HepG2 (cell line): ENCODE data around the gene ADAMTSL3. TPM values are rescaled to one million over a fixed set of nuclear protein-coding genes. Genes with fewer than 3 reads are reported as not detected.

Source experiments
- ATAC-seq: fragments of 200-7000 bp; cut with Tn5 transposase; 3 replicates; pipeline ENCODE4 v1.9.1; 2020; ENCODE audit warnings: mild to moderate bottlenecking, moderate library complexity
- BruUV-seq: library from RNA; stranded (reverse); fragments of 400-500 nt; replicated peaks from 2 replicates; lab custom pipeline; 2021; lab: Mats Ljungman, UMichigan
- CTCF ChIA-PET: fragments of 300-600 bp; formaldehyde crosslinking; extraction: SDS; loops from one replicate; lab custom pipeline; 2021; ENCODE audit warnings: low total read pairs, inconsistent platforms, low intra/inter-chr PET ratio; lab: Yijun Ruan, JAX
- POLR2A ChIA-PET: fragments of 350-600 bp; sonication (Branson Sonifier 250); formaldehyde crosslinking; loops from one replicate; lab custom pipeline; 2020; ENCODE audit warnings: antibody characterized with exemption, inconsistent platforms; lab: Yijun Ruan, JAX
- DNase-seq: peaks from one replicate; pipeline ENCODE4 v3.0.0-alpha.2; 2015; ENCODE audit warnings: low spot score
- FAIRE-seq: peaks from 3 replicates; lab custom pipeline; 2011; peaks lifted over from hg19 to GRCh38; lab: Jason Lieb, UNC
- H2AFZ ChIP-seq: one replicate; pipeline ENCODE4 v1.6.1; 2011; ENCODE audit warnings: low read length, inconsistent platforms
- H3K27ac ChIP-seq: fragments of 300-600 bp; 3 replicates; pipeline ENCODE4 v1.8.0; 2011; ENCODE audit warnings: mixed run types, mild to moderate bottlenecking, mixed read lengths, low read length, inconsistent platforms; ENCODE audit not compliant: insufficient read depth; ENCODE audit errors: extremely low read length
- H3K27me3 ChIP-seq, 2 experiments: fragments of 200-600 bp in 1 of 2; 2 replicates in 1 of 2; 3 replicates in 1 of 2; pipeline versions ENCODE4 v1.6.0 to v1.8.0; 2011; ENCODE audit warnings: low read length in 2 of 2, mild to moderate bottlenecking in 2 of 2, moderate library complexity in 2 of 2, inconsistent platforms in 1 of 2; ENCODE audit not compliant: insufficient read depth in 2 of 2, control insufficient read depth in 1 of 2
- H3K36me3 ChIP-seq, 2 experiments: fragments of 200-600 bp in 1 of 2; replicated peaks in 1 of 2; 2 replicates in 1 of 2; 3 replicates in 1 of 2; pipeline versions ENCODE4 v1.5.1 to v1.8.0; 2011; ENCODE audit warnings: low read length in 2 of 2, inconsistent platforms in 1 of 2; ENCODE audit not compliant: insufficient read depth in 2 of 2, control insufficient read depth in 1 of 2
- H3K4me1 ChIP-seq: 2 replicates; pipeline ENCODE4 v1.5.1; 2012; ENCODE audit warnings: low read length, inconsistent platforms; ENCODE audit not compliant: insufficient read depth
- H3K4me2 ChIP-seq: 2 replicates; pipeline ENCODE4 v1.6.0; 2011; ENCODE audit warnings: low read depth, low read length, inconsistent platforms
- H3K4me3 ChIP-seq, 3 experiments: fragments of 200-600 bp in 1 of 3; sonication (generic), shearing (Covaris generic) in 1 of 3; replicated peaks in 1 of 3; 2 replicates each; pipeline ENCODE4 v1.5.1; 2011 to 2016; ENCODE audit warnings: low read length in 3 of 3, inconsistent platforms in 2 of 3, low read depth in 2 of 3, mild to moderate bottlenecking in 2 of 3, control low read depth in 1 of 3, mixed read lengths in 1 of 3; ENCODE audit not compliant: insufficient read depth in 1 of 3
- H3K79me2 ChIP-seq: one replicate; pipeline ENCODE4 v1.6.1; 2011; ENCODE audit warnings: low read length, inconsistent platforms; ENCODE audit not compliant: insufficient read depth
- H3K9ac ChIP-seq: 2 replicates; pipeline ENCODE4 v1.6.0; 2011; ENCODE audit warnings: mild to moderate bottlenecking, low read depth, low read length, inconsistent platforms; ENCODE audit not compliant: insufficient read depth
- H3K9me3 ChIP-seq: 2 replicates; pipeline ENCODE4 v1.5.1; 2012; ENCODE audit warnings: mild to moderate bottlenecking, low read length
- H4K20me1 ChIP-seq: 2 replicates; pipeline ENCODE4 v1.6.0; 2011; ENCODE audit warnings: inconsistent platforms, mild to moderate bottlenecking, low read length, moderate library complexity; ENCODE audit not compliant: insufficient read depth
- ADNP ChIP-seq: sonication (generic); formaldehyde crosslinking; IDR thresholded peaks from 2 replicates; pipeline ENCODE4 v1.4.0; 2020; ENCODE audit warnings: missing genetic modification reagents
- ATF7 ChIP-seq, 2 experiments: fragments of 450-650 bp in 1 of 2; sonication (generic) in 1 of 2; formaldehyde crosslinking in 1 of 2; IDR thresholded peaks; 2 replicates each; pipeline versions ENCODE4 v1.4.0 to v1.6.1; 2016 to 2020; ENCODE audit warnings: antibody characterized with exemption in 1 of 2, mild to moderate bottlenecking in 1 of 2, missing genetic modification reagents in 1 of 2
- CC2D1A ChIP-seq: sonication (generic); formaldehyde crosslinking; IDR thresholded peaks from 2 replicates; pipeline ENCODE4 v1.8.1; 2023; ENCODE audit warnings: mild to moderate bottlenecking, missing genetic modification reagents
- HIVEP1 ChIP-seq: sonication (generic); formaldehyde crosslinking; IDR thresholded peaks from 2 replicates; pipeline ENCODE4 v1.4.0; 2020; ENCODE audit warnings: mild to moderate bottlenecking, missing genetic modification reagents
- NONO ChIP-seq, 2 experiments: fragments of 450-650 bp in 1 of 2; sonication (generic) in 1 of 2; formaldehyde crosslinking in 1 of 2; IDR thresholded peaks in 1 of 2; conservative IDR thresholded peaks in 1 of 2; 2 replicates each; pipeline versions ENCODE4 v1.6.1 to v1.8.0; 2017 to 2022; ENCODE audit warnings: mild to moderate bottlenecking in 1 of 2, missing genetic modification reagents in 1 of 2, moderate library complexity in 1 of 2
- NR1H2 ChIP-seq: sonication (generic); formaldehyde crosslinking; IDR thresholded peaks from 2 replicates; pipeline ENCODE4 v1.8.1; 2022; ENCODE audit warnings: low read depth, missing genetic modification reagents, borderline replicate concordance
- NRL ChIP-seq: sonication (generic); formaldehyde crosslinking; IDR thresholded peaks from 2 replicates; pipeline ENCODE4 v1.5.0; 2020; ENCODE audit warnings: missing genetic modification reagents, mild to moderate bottlenecking, moderate library complexity, borderline replicate concordance
- PAX8 ChIP-seq: sonication (generic); formaldehyde crosslinking; IDR thresholded peaks from 2 replicates; pipeline ENCODE4 v1.8.0; 2022; ENCODE audit warnings: mild to moderate bottlenecking, missing genetic modification reagents, borderline replicate concordance
- ZFP91 ChIP-seq: sonication (generic); formaldehyde crosslinking; IDR thresholded peaks from 2 replicates; pipeline ENCODE4 v1.9.0; 2022; ENCODE audit warnings: missing genetic modification reagents, mild to moderate bottlenecking, borderline replicate concordance
- ZMYM3 ChIP-seq: sonication (generic); formaldehyde crosslinking; IDR thresholded peaks from 2 replicates; pipeline ENCODE4 v1.5.1; 2020; ENCODE audit warnings: mild to moderate bottlenecking, missing genetic modification reagents
- ZNF337 ChIP-seq: sonication (generic); formaldehyde crosslinking; IDR thresholded peaks from 2 replicates; pipeline ENCODE4 v1.5.1; 2020; ENCODE audit warnings: missing genetic modification reagents, low read depth, mild to moderate bottlenecking, borderline replicate concordance
- ZNF501 ChIP-seq: sonication (generic); formaldehyde crosslinking; IDR thresholded peaks from 2 replicates; pipeline ENCODE4 v1.5.1; 2020; ENCODE audit warnings: mild to moderate bottlenecking, moderate library complexity, missing genetic modification reagents
- ZNF530 ChIP-seq: sonication (generic); formaldehyde crosslinking; IDR thresholded peaks from 2 replicates; pipeline ENCODE4 v1.5.0; 2020; ENCODE audit warnings: low read depth, mild to moderate bottlenecking, missing genetic modification reagents
- ZNF552 ChIP-seq: sonication (generic); formaldehyde crosslinking; IDR thresholded peaks from 2 replicates; pipeline ENCODE4 v1.9.0; 2022; ENCODE audit warnings: missing genetic modification reagents, mild to moderate bottlenecking, borderline replicate concordance
- ZNF570 ChIP-seq: sonication (generic); formaldehyde crosslinking; IDR thresholded peaks from 2 replicates; pipeline ENCODE4 v1.4.0; 2020; ENCODE audit warnings: mild to moderate bottlenecking, missing genetic modification reagents, borderline replicate concordance
- ZNF781 ChIP-seq: sonication (generic); formaldehyde crosslinking; IDR thresholded peaks from 2 replicates; pipeline ENCODE4 v1.5.1; 2020; ENCODE audit warnings: borderline replicate concordance, mild to moderate bottlenecking, missing genetic modification reagents; ENCODE audit errors: not compliant biosample characterization
- ZSCAN20 ChIP-seq: sonication (generic); formaldehyde crosslinking; IDR thresholded peaks from 2 replicates; pipeline ENCODE4 v1.4.0; 2020; ENCODE audit warnings: missing genetic modification reagents, mild to moderate bottlenecking, borderline replicate concordance
- WGBS: methylation state at CpG from one replicate; pipeline ENCODE4 v1.1.6; 2017; ENCODE audit warnings: low lambda C conversion rate; 5-methylcytosine and 5-hydroxymethylcytosine counted together
- in situ Hi-C: cut with HindIII; loops from 2 replicates; pipeline ENCODE4 v1.10.0; 2017; ENCODE audit warnings: low pct_unique_long_range_greater_than_20kb; ENCODE audit not compliant: extremely low pct_ligation_motif_present
- intact Hi-C: fragments of 100-400 bp; cut with micrococcal nuclease; formaldehyde crosslinking; loops from one replicate; pipeline ENCODE4 v1.10.0; 2022; ENCODE audit not compliant: unreplicated experiment
- polyA plus RNA-seq, 8 experiments: library from polyadenylated mRNA; depleted of rRNA in 3 of 8; stranded (reverse) in 7 of 8; unstranded in 1 of 8; fragments of >200 nt; fragmentation: Illumina TruSeq in 4 of 8; extraction: Trizol in 4 of 8; gene quantifications; 2 replicates each; pipeline versions ENCODE4 v1.2.1 to v1.2.3, GENCODE V29; 2011 to 2016; ENCODE audit warnings: low read depth in 4 of 8, missing spikeins in 1 of 8, mixed read lengths in 1 of 8; ENCODE audit not compliant: insufficient read depth in 1 of 8
- total RNA-seq, 5 experiments: library from RNA; depleted of rRNA; stranded (reverse); fragments of >200 nt; fragmentation: Illumina TruSeq; extraction: Trizol; gene quantifications; 2 replicates each; pipeline ENCODE4 v1.2.3, GENCODE V29; 2016; ENCODE audit warnings: low read depth in 1 of 5

Gene ADAMTSL3
- total and polyA plus RNA-seq, 2 of the 13 experiments (the other 11 are each of a cell fraction or from before 2014, with no cell fraction given) = 0.04 to 0.09 TPM

GRCh38 chr15:83917432-83917831 is 263.5 kb downstream of the ADAMTSL3 start:
- no peaks in the 10 kb centered on the region for H3K9me3 ChIP-seq
- no peak for DNase-seq
- H2AFZ ChIP-seq = no peak overlapping the region
- intact Hi-C loops = no loop called here
- ChIA-PET CTCF (no interaction called here), POLR2A (no interaction called here)
- FAIRE-seq = no peak
- WGBS = 3% methylated on average over 1 of the region's 1 CpG
- no peak overlapping the region for H3K4me2 ChIP-seq
- TF ChIP-seq ZNF781 (CRISPR knock-in tag) = no peak
- no peak for TF ChIP-seq ZMYM3 (CRISPR knock-in tag)
- TF ChIP-seq ATF7 (IDR thresholded peaks at IDR 0.05) = peak; percentile 57; the same call in 1 of the 2 replicates
- no peak for TF ChIP-seq ATF7 (CRISPR knock-in tag; IDR thresholded peaks at IDR 0.05)
- H3K4me1 ChIP-seq = no peaks in the 10 kb centered on the region
- H3K27me3 ChIP-seq = no peaks in the 10 kb centered on the region
- H3K9ac ChIP-seq = no peak overlapping the region
- ATAC-seq = no peak
- H4K20me1 ChIP-seq = no peaks in the 10 kb centered on the region
- no peaks in the 10 kb centered on the region for H3K79me2 ChIP-seq
- in situ Hi-C loops = no loop called here
- no peak overlapping the region for H3K4me3 ChIP-seq
- H3K36me3 ChIP-seq = no peaks in the 10 kb centered on the region
- H3K27ac ChIP-seq = no peak overlapping the region
- no TSS peak for BruUV-seq

- Histone ChIP-seq H3K79me2 (no peaks in the 10 kb centered on the region), H3K27me3 (no peaks in the 10 kb centered on the region), H3K4me1 (no peaks in the 10 kb centered on the region), H2AFZ (no peak overlapping the region), H3K4me3 (no peak overlapping the region), H3K36me3 (no peaks in the 10 kb centered on the region), H3K4me2 (no peak overlapping the region), H3K9me3 (no peaks in the 10 kb centered on the region), H3K27ac (no peak overlapping the region), H4K20me1 (no peaks in the 10 kb centered on the region), H3K9ac (no peak overlapping the region)
- intact Hi-C loops = no loop called here
- ATAC-seq (no peak), FAIRE-seq (no peak), DNase-seq (no peak)
- BruUV-seq = no TSS peak
- CTCF ChIA-PET = no interaction called here
- POLR2A ChIA-PET = no interaction called here
- in situ Hi-C loops = no loop called here
- TF ChIP-seq ZNF570 (no peak), ZSCAN20 (no peak), NRL (CRISPR knock-in tag) (no peak), ZFP91 (no peak), HIVEP1 (CRISPR knock-in tag) (no peak), ZNF552 (CRISPR knock-in tag) (no peak), ADNP (no peak), ZNF337 (CRISPR knock-in tag) (no peak), NR1H2 (CRISPR knock-in tag) (no peak), ZNF530 (CRISPR knock-in tag) (no peak), ZNF501 (CRISPR knock-in tag) (no peak), CC2D1A (no peak), PAX8 (CRISPR knock-in tag) (no peak), NONO (IDR thresholded peaks at IDR 0.05) (no peak), NONO (CRISPR knock-in tag; conservative IDR thresholded peaks at IDR 0.05) (no peak)
These were observed 264.1 kb downstream of the ADAMTSL3 start for GRCh38 chr15:83918011-83918410.
